ENCODE results near the gene ZNF496.

DNA sequence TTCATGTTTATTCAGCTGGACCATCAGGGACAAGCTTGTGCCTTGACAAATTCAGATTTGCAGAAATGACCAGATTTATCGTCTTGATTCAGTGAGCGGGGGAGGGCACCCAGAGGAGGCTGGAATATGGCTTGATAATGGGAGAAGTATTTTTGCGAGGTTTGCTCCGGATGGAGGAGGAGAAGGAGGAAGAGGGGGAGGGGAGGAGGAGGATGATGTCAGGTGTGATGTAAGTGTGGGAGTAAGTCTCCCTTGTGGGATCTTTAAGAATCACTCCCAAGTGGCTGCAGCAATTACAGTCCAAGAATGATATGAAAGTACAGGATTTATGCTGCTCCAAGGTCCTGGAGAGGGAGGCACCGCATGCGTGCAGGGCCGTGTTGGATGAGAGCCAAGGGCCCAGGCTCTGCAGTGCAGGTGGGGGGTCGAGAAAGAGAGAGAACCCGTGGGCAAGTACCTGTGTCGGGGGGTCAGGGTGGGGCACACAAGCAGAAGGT is 5.6 kb upstream of the ZNF496 start:
- TF ChIP-seq, protein P1, sequence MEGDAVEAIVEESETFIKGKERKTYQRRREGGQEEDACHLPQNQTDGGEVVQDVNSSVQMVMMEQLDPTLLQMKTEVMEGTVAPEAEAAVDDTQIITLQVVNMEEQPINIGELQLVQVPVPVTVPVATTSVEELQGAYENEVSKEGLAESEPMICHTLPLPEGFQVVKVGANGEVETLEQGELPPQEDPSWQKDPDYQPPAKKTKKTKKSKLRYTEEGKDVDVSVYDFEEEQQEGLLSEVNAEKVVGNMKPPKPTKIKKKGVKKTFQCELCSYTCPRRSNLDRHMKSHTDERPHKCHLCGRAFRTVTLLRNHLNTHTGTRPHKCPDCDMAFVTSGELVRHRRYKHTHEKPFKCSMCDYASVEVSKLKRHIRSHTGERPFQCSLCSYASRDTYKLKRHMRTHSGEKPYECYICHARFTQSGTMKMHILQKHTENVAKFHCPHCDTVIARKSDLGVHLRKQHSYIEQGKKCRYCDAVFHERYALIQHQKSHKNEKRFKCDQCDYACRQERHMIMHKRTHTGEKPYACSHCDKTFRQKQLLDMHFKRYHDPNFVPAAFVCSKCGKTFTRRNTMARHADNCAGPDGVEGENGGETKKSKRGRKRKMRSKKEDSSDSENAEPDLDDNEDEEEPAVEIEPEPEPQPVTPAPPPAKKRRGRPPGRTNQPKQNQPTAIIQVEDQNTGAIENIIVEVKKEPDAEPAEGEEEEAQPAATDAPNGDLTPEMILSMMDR (IDR thresholded peaks at IDR 0.05; ENCODE audit: insufficient read depth, low read depth, low read length): no peak
- TF ChIP-seq EZH2 (IDR thresholded peaks at IDR 0.05; ENCODE audit: insufficient read depth, low read length): no peak
